Measurements from ENCODE around the gene MUC6.

DNA sequence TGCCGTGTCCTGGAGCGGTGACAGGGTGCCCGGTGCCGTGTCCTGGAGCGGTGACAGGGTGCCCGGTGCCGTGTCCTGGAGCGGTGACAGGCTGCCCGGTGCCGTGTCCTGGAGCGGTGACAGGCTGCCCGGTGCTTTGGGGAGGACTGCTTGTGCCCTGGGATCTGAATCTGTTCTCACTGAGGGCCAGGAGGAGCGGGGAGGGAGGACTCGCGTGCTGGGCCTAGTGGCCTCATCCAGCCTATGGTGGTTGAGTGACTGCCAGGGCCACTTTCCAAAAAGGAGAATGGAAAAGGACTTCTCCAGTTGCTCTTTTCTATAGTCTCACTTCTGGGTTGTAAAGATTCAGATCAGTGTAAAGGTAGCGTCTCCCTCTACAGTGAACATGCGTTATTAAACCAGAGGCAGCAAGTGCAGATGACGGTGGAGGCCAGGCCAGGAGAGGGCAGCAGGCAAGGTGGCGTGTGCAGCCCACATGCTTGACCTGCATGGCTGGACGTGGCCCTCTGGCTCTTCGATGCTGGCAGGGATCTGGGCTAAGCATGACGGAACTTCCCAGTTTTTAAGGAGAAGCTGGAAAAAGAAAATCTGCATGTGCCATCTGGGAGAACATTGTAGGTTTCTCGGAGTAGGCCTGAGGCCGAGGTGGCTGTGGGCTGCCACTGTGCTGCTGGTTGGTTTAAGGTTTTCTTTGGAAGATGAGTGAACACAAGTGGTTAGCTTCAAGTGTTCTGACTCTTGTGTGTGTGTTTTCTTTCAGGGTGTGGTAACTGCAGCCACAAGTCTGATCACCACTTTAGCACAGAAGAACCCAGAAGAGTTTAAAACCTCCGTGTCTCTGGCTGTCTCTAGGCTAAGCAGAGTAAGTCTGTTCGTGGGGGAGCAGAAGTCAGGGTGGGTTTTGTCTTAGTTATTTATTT lies 55.8 kb downstream of the MUC6 start:
- TF ChIP-seq EZH2 (IDR thresholded peaks at IDR 0.05; ENCODE audit: borderline replicate concordance, low read depth, low read length, poor library complexity, severe bottlenecking), result no peak
- TF ChIP-seq, protein P1, sequence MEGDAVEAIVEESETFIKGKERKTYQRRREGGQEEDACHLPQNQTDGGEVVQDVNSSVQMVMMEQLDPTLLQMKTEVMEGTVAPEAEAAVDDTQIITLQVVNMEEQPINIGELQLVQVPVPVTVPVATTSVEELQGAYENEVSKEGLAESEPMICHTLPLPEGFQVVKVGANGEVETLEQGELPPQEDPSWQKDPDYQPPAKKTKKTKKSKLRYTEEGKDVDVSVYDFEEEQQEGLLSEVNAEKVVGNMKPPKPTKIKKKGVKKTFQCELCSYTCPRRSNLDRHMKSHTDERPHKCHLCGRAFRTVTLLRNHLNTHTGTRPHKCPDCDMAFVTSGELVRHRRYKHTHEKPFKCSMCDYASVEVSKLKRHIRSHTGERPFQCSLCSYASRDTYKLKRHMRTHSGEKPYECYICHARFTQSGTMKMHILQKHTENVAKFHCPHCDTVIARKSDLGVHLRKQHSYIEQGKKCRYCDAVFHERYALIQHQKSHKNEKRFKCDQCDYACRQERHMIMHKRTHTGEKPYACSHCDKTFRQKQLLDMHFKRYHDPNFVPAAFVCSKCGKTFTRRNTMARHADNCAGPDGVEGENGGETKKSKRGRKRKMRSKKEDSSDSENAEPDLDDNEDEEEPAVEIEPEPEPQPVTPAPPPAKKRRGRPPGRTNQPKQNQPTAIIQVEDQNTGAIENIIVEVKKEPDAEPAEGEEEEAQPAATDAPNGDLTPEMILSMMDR (conservative IDR thresholded peaks at IDR 0.05; ENCODE audit: low read depth, low read length), result no peak
